Tibial nerve (tissue), 4 donors: ENCODE data around the gene DUSP7. TPM values are rescaled to one million over a fixed set of nuclear protein-coding genes. Genes with fewer than 3 reads are reported as not detected.
A peak's percentile ranks its signal among the peaks of the same experiment; 100 is the strongest.

Experiments
- DNase-seq, 2 donors: peaks; one replicate each; pipeline ENCODE4 v3.0.0-alpha.2; 2019; ENCODE audit warnings: low spot score in 2 of 2
- H3K27ac ChIP-seq, 4 donors: fragments of 200-600 bp; sonication (generic) in 3 of 4; one replicate each; pipeline ENCODE4 v1.5.1; 2017 to 2019; ENCODE audit warnings: mild to moderate bottlenecking in 1 of 4
- H3K27me3 ChIP-seq, 2 donors: fragments of 200-600 bp; sonication (generic) in 1 of 2; one replicate each; pipeline versions ENCODE4 v1.5.1 to v1.6.0; 2017 to 2019
- H3K36me3 ChIP-seq, 3 donors: fragments of 200-600 bp; sonication (generic); one replicate each; pipeline ENCODE4 v1.5.1; 2018 to 2019
- H3K4me1 ChIP-seq, 4 donors: fragments of 200-600 bp; sonication (generic) in 3 of 4; one replicate each; pipeline ENCODE4 v1.5.1; 2017 to 2019
- H3K4me3 ChIP-seq, 4 donors: fragments of 200-600 bp; sonication (generic) in 3 of 4; one replicate each; pipeline ENCODE4 v1.5.1; 2017 to 2019; ENCODE audit warnings: mild to moderate bottlenecking in 1 of 4, moderate library complexity in 1 of 4
- H3K9me3 ChIP-seq, 4 donors: fragments of 200-600 bp; sonication (generic) in 3 of 4; one replicate each; pipeline ENCODE4 v1.5.1; 2017 to 2019
- CTCF ChIP-seq, 5 experiments: fragments of 200-600 bp in 3 of 5; fragments of 450-650 bp in 2 of 5; sonication (generic) in 3 of 5; IDR thresholded peaks; one replicate each; pipeline ENCODE4 v1.5.1; 2016 to 2019; ENCODE audit warnings: antibody characterized with exemption in 5 of 5, mild to moderate bottlenecking in 3 of 5, moderate library complexity in 2 of 5
- EP300 ChIP-seq, 2 donors: sonication (generic); formaldehyde crosslinking; IDR thresholded peaks; one replicate each; pipeline ENCODE4 v1.6.1; 2017; ENCODE audit warnings: antibody characterized with exemption in 2 of 2, mild to moderate bottlenecking in 1 of 2
- POLR2A ChIP-seq, 2 donors: fragments of 450-650 bp; IDR thresholded peaks; one replicate each; pipeline ENCODE4 v1.6.1; 2017; ENCODE audit warnings: antibody characterized with exemption in 2 of 2, mild to moderate bottlenecking in 2 of 2, moderate library complexity in 2 of 2
- WGBS, 2 donors: methylation state at CpG; one replicate each; pipeline ENCODE4 v1.1.5; 2018; 5-methylcytosine and 5-hydroxymethylcytosine counted together
- total RNA-seq, 4 donors: library from RNA; depleted of rRNA; stranded (reverse); fragments of >200 nt; gene quantifications; one replicate each; pipeline ENCODE4 v1.1.0, GENCODE V29; 2016

The DUSP7 gene
- total RNA-seq, 4 donors from 2014 or later, result 8.1 to 15.0 (median 11.5) TPM

- DNase-seq, result no peak
- 67 to 69% methylated on average over 1 of the region's 1 CpG for WGBS, 2 donors
- Histone ChIP-seq H3K36me3 (peaks cover 0 to 4% (median 0%) of the 10 kb centered on the region in 3 donors), H3K27me3 (no peaks in the 10 kb centered on the region), H3K4me3 (no peak overlapping the region), H3K4me1 (peaks cover 0 to 53% (median 29%) of the 10 kb centered on the region in 4 donors), H3K27ac (no peak overlapping the region), H3K9me3 (no peaks in the 10 kb centered on the region)
- TF ChIP-seq EP300 (IDR thresholded peaks at IDR 0.05) (no peak), POLR2A (IDR thresholded peaks at IDR 0.05) (no peak), CTCF (IDR thresholded peaks at IDR 0.05) (no peak)
These were observed 35.9 kb upstream of the DUSP7 start for GRCh38 chr3:52092271-52092660.

GRCh38 chr3:52091586-52092270 is 35.4 kb upstream of the DUSP7 start:
- DNase-seq, result no peak
- H3K9me3 ChIP-seq, result no peaks in the 10 kb centered on the region
- no peak overlapping the region for H3K4me3 ChIP-seq
- H3K4me1 ChIP-seq, result peaks cover 0 to 58% (median 31%) of the 10 kb centered on the region in 4 donors
- TF ChIP-seq EP300 (IDR thresholded peaks at IDR 0.05), result no peak
- TF ChIP-seq POLR2A (IDR thresholded peaks at IDR 0.05), result no peak
- no peak for TF ChIP-seq CTCF (IDR thresholded peaks at IDR 0.05)
- no peaks in the 10 kb centered on the region for H3K27me3 ChIP-seq
- peak overlapping the region in 2 of 4 donors; percentile 84 to 91 for H3K27ac ChIP-seq
- H3K36me3 ChIP-seq, result no peaks in the 10 kb centered on the region
- WGBS, 2 donors, result 67 to 74% methylated on average over 5 of the region's 5 CpGs

- Histone ChIP-seq H3K4me3 (no peak overlapping the region), H3K27me3 (no peaks in the 10 kb centered on the region), H3K36me3 (no peaks in the 10 kb centered on the region), H3K27ac (peak overlapping the region in 3 of 4 donors; percentile 38 to 91 (median 84)), H3K9me3 (no peaks in the 10 kb centered on the region), H3K4me1 (peaks cover 0 to 62% (median 31%) of the 10 kb centered on the region in 4 donors)
- no peak for DNase-seq
- WGBS, 2 donors, result 45 to 50% methylated on average over 4 to 8 of the region's 8 CpGs
- no peak for TF ChIP-seq EP300 (IDR thresholded peaks at IDR 0.05)
- no peak for TF ChIP-seq CTCF (IDR thresholded peaks at IDR 0.05)
- TF ChIP-seq POLR2A (IDR thresholded peaks at IDR 0.05), result no peak
These were observed 34.6 kb upstream of the DUSP7 start for GRCh38 chr3:52090933-52091468.

GRCh38 chr3:52090131-52090932 is 34.0 kb upstream of the DUSP7 start:
- H3K4me3 ChIP-seq, result no peak overlapping the region
- no peaks in the 10 kb centered on the region for H3K9me3 ChIP-seq
- no peaks in the 10 kb centered on the region for H3K27me3 ChIP-seq
- DNase-seq, result peak in 1 of 2 donors; percentile 52
- TF ChIP-seq POLR2A (IDR thresholded peaks at IDR 0.05) (no peak), EP300 (IDR thresholded peaks at IDR 0.05) (no peak), CTCF (IDR thresholded peaks at IDR 0.05) (no peak)
- H3K27ac ChIP-seq, result peak overlapping the region; percentile 1 to 91 (median 61)
- no peaks in the 10 kb centered on the region for H3K36me3 ChIP-seq
- 26 to 40% methylated on average over 8 to 12 of the region's 12 CpGs for WGBS, 2 donors
- H3K4me1 ChIP-seq, result peaks cover 0 to 62% (median 31%) of the 10 kb centered on the region in 4 donors
